HFF-Myc (cell line): ENCODE data around the gene MLYCD.

Experiments used
- DNase-seq: peaks from one replicate; pipeline ENCODE4 v3.0.0-alpha.2; 2011; ENCODE audit warnings: low read depth; ENCODE audit errors: extremely low read depth
- H3K4me3 ChIP-seq: replicated peaks from 2 replicates; pipeline ENCODE4 v1.5.1; 2011; ENCODE audit warnings: low read depth, mild to moderate bottlenecking, control low read depth, low read length
- CTCF ChIP-seq: IDR thresholded peaks from 2 replicates; pipeline ENCODE4 v1.5.1; 2012; ENCODE audit warnings: mild to moderate bottlenecking, low read depth, low read length, control low read depth; ENCODE audit errors: missing control alignments

The MLYCD gene

GRCh38 chr16:83942815-83943515 lies 44.0 kb downstream of the MLYCD start:
- H3K4me3 ChIP-seq = no peak overlapping the region
- no peak for DNase-seq
- no peak for TF ChIP-seq CTCF

- no peak for TF ChIP-seq CTCF
These were observed 44.7 kb downstream of the MLYCD start for GRCh38 chr16:83943516-83944050.

GRCh38 chr16:83945587-83945986 lies 46.7 kb downstream of the MLYCD start:
- no peak for TF ChIP-seq CTCF
- no peak overlapping the region for H3K4me3 ChIP-seq
- DNase-seq = no peak

More at GRCh38 chr16:83943516-83944050, 44.7 kb downstream of the MLYCD start:
- DNase-seq = no peak
- no peak overlapping the region for H3K4me3 ChIP-seq

DNA sequence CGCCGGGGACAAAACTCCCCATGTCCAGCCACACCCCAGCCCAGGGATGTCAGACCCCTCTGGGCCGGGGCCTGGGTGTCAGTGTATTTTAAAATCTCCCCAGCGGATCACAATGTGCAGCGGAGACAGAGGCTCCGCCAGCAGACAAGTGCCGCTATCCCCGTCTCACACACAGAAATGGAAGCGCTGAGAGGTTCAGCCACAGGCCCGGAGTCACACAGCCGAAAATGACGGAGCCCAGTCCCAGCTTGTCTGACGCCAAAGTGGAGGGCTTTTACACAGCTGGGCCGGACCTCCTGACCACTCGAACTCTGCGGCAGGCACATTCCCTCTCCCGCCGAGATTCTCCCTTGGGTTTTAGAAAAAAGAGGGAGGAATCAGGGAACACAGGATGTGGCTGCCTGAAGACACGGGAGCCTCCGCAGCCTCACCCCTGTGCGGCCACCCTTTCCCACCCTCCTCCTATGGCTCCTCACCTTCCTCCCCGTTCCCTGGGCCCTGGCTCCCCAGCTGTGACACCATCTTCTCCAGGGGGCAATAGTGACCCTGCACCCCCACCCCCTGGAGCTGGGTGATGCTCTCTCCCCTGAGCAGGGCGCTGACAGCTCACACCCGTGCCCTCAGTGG lies 47.4 kb downstream of the MLYCD start:
- no peak overlapping the region for H3K4me3 ChIP-seq
- DNase-seq = no peak
- TF ChIP-seq CTCF = no peak

- no peak for DNase-seq
- H3K4me3 ChIP-seq = no peak overlapping the region
- TF ChIP-seq CTCF = no peak
These were observed 48.1 kb downstream of the MLYCD start for GRCh38 chr16:83946781-83947566.

DNA sequence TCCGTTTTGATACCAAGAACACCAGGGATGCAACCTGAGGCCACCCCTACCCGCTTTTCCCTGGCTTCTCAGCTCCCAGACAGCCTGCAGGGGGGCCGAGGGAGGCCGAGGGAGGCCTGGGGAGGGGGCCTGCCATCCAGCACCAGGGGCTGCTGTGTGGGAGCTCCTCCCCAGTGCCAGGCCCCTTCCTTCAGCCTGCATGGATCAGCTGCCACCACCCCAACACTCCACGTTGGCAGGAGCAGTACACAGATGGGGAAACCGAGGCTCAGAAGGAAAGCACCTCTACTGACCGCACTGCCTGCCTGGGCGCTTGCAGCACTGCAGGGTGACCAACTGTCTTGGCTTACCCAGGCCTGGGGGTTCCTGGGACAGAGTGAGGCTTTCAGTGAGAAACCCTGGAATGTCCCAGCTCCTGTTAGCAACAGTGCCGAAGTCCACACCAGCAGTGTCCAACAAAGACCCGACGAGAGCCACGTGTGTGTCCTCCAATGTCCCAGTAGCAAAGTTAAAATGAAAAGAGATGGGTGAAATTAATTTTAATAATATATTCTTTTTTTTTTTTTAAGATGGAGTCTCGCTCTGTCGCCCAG lies 48.8 kb downstream of the MLYCD start:
- no peak overlapping the region for H3K4me3 ChIP-seq
- no peak for TF ChIP-seq CTCF
- no peak for DNase-seq
